DND-41 (cell line): Measurements from ENCODE around the gene WASHC2C.
"Not testable (repeated sequence)": the region's sequence is repeated elsewhere in the genome, so short reads cannot be mapped to it uniquely, and the experiment has no call there.

Experiments used
- CTCF ChIP-seq: IDR thresholded peaks from 2 replicates; pipeline ENCODE4 v1.5.1; 2012; ENCODE audit warnings: borderline replicate concordance, low read length, moderate library complexity, mild to moderate bottlenecking; ENCODE audit not compliant: poor library complexity, severe bottlenecking; ENCODE audit errors: extremely low read depth
- EZH2 ChIP-seq: IDR thresholded peaks from 3 replicates; pipeline ENCODE4 v1.6.1; 2012; ENCODE audit warnings: borderline replicate concordance, low read depth, mild to moderate bottlenecking, moderate library complexity, low read length, inconsistent platforms; ENCODE audit not compliant: severe bottlenecking

DNA sequence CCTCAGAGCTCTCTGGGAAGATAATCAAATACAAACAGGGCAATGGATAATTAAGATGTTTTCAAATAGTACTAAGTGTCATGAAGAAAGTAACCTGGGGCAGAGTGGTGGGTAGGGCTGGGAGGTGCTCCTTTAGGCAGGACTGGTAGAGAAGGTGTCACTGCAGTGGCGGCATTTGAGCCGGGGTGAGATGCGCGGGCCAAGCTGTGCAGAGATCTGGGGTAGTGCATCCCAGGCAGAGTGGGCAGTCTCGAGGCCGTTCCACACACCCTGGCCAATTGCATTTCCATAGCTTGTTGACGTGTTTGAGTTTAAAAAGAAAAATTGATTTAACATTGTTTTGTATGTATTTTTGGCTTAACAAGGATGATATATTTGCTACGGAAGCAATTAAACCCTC lies 62.9 kb downstream of the WASHC2C start:
- not testable (repeated sequence) for TF ChIP-seq CTCF, EZH2
